ENCODE data around the gene DLGAP3. TPM values are rescaled to one million over a fixed set of nuclear protein-coding genes. Genes with fewer than 3 reads are reported as not detected.
A peak's percentile ranks its signal among the peaks of the same experiment; 100 is the strongest.

Gene DLGAP3
- total and polyA plus RNA-seq, 2 of the 13 experiments (the other 11 are each of a cell fraction or from before 2014, with no cell fraction given), result 0.03 to 0.04 TPM

DNA sequence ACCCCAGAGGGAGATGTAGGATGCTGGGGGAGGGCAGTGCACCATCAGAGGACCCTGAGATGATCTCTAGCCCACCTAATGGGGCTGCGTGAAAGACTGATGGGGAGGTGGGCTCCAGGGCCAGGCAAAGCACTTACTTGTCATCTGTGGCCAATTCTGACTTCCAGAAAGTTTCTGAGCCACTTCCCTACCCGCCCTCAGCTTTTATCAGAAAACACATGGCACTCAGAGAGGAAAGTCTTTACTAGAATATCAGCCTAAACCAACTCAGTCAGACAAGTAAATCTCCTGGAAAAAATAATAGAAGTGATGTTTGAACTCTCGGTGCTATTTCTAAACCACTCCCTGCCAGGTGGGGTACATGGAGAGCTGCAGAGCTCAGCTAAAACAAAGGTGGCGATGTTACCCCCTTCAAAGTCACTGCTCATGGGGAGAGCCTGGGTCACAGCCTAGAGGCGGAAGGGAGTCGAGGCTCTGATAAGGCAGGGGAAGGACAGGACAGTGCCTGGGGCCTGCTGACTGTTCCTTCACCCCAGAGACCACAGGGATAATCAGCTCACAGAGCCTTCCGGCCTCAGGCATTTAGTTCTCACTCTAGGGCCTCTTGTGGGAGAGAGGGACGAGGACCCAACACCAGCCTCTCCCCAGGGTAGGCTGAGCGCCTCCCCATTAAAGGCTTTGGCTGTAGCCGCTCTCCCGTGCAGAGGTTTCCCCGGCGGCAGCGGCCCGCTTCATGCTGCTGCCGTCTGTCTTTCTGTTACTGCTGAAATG is 84.1 kb downstream of the DLGAP3 start:
- in situ Hi-C loops (cut with HindIII; ENCODE audit: extremely low pct_ligation_motif_present, low pct_unique_long_range_greater_than_20kb), result no loop called here
- ChIA-PET CTCF (ENCODE audit: low intra/inter-chr PET ratio, low total read pairs) (no interaction called here), POLR2A (interaction anchor here (1.3 to 2.5 kb wide), 2 partner anchors 14 to 21 kb away, joined by 3 to 13 read pairs; partner anchors contain the start of gene SMIM12)
- intact Hi-C loops (cut with micrococcal nuclease; ENCODE audit: unreplicated experiment), result no loop called here
- Histone ChIP-seq H3K79me2 (ENCODE audit: insufficient read depth, low read length) (no peaks in the 10 kb centered on the region), H4K20me1 (ENCODE audit: insufficient read depth, low read length) (no peaks in the 10 kb centered on the region; the same call in 1 of the 2 replicates), H3K27me3 (ENCODE audit: control insufficient read depth in 1 of 2, insufficient read depth in 2 of 2, low read length in 2 of 2) (no peaks in the 10 kb centered on the region), H3K4me2 (ENCODE audit: low read depth, low read length) (no peak overlapping the region), H3K36me3 (replicated peaks in 1 of 2; ENCODE audit: control insufficient read depth in 1 of 2, insufficient read depth in 2 of 2, low read length in 2 of 2) (no peaks in the 10 kb centered on the region), H3K4me1 (ENCODE audit: insufficient read depth, low read length) (peaks cover 51% of the 10 kb centered on the region), H2AFZ (ENCODE audit: low read length) (no peak overlapping the region), H3K27ac (ENCODE audit: extremely low read length, insufficient read depth, low read length) (no peak overlapping the region), H3K9me3 (ENCODE audit: low read length) (no peaks in the 10 kb centered on the region), H3K9ac (ENCODE audit: insufficient read depth, low read depth, low read length) (no peak overlapping the region), H3K4me3 (replicated peaks in 1 of 3; ENCODE audit: insufficient read depth in 1 of 3, low read depth in 2 of 3, low read length in 3 of 3) (no peak overlapping the region)
- no TSS peak for BruUV-seq (replicated peaks)
- peak; percentile 33 for ATAC-seq
- 73% methylated on average over 14 of the region's 16 CpGs for WGBS (ENCODE audit: low lambda C conversion rate)
- no peak for DNase-seq (ENCODE audit: low spot score)
- TF ChIP-seq ZFY (CRISPR knock-in tag; IDR thresholded peaks at IDR 0.05), result no peak
- no peak for TF ChIP-seq TP53 (CRISPR knock-in tag; conservative IDR thresholded peaks at IDR 0.05)
- TF ChIP-seq ARNT2 (CRISPR knock-in tag; IDR thresholded peaks at IDR 0.05; ENCODE audit: low read depth), result no peak
- TF ChIP-seq GLI4 (CRISPR knock-in tag; IDR thresholded peaks at IDR 0.05; ENCODE audit: borderline replicate concordance), result no peak
- no peak for TF ChIP-seq PHF5A (CRISPR knock-in tag; IDR thresholded peaks at IDR 0.05; ENCODE audit: low read depth, unreplicated experiment)
- TF ChIP-seq ZNF816 (CRISPR knock-in tag; IDR thresholded peaks at IDR 0.05; ENCODE audit: borderline replicate concordance), result no peak
- TF ChIP-seq NFYC (CRISPR knock-in tag; IDR thresholded peaks at IDR 0.05), result no peak
- TF ChIP-seq ZNF704 (CRISPR knock-in tag; IDR thresholded peaks at IDR 0.05; ENCODE audit: borderline replicate concordance), result no peak
- no peak for TF ChIP-seq PCBP2 (optimal IDR thresholded peaks at IDR 0.05; ENCODE audit: low read depth, low read length, poor library complexity, severe bottlenecking)
- TF ChIP-seq RNF2 (conservative IDR thresholded peaks at IDR 0.05; ENCODE audit: low read depth), result no peak
- no peak for TF ChIP-seq TMF1 (CRISPR knock-in tag; IDR thresholded peaks at IDR 0.05; ENCODE audit: low read depth)
- FAIRE-seq, result no peak

All from HepG2 (cell line).